GM23338 (cell line): ENCODE measurements around the gene SRMS. TPM values are rescaled to one million over a fixed set of nuclear protein-coding genes. Genes with fewer than 3 reads are reported as not detected.

ENCODE experiments used
- ATAC-seq: fragments of 200-7000 bp; cut with Tn5 transposase; 3 replicates; pipeline ENCODE4 v1.9.1; 2020
- DNase-seq: peaks from one replicate; pipeline ENCODE4 v3.0.0-alpha.2; 2015; ENCODE audit warnings: low spot score
- H2AFZ ChIP-seq: fragments of 200-600 bp; sonication (generic); 2 replicates; pipeline ENCODE4 v1.8.0; 2016; ENCODE audit warnings: antibody characterized with exemption, mild to moderate bottlenecking, moderate library complexity
- H3F3A ChIP-seq: fragments of 200-600 bp; sonication (generic); replicated peaks from 2 replicates; pipeline ENCODE4 v1.8.0; 2017; ENCODE audit warnings: antibody characterized with exemption, mixed run types, low read depth
- H3K27ac ChIP-seq: fragments of 200-600 bp; sonication (generic); 2 replicates; pipeline ENCODE4 v1.6.1; 2016; ENCODE audit warnings: low read depth
- H3K27me3 ChIP-seq: fragments of 200-600 bp; sonication (generic); 2 replicates; pipeline ENCODE4 v1.8.0; 2016; ENCODE audit warnings: mild to moderate bottlenecking, mixed run types, moderate library complexity; ENCODE audit not compliant: insufficient read depth
- H3K36me3 ChIP-seq: fragments of 200-600 bp; sonication (generic); 2 replicates; pipeline ENCODE4 v1.8.0; 2016; ENCODE audit warnings: mild to moderate bottlenecking; ENCODE audit not compliant: insufficient read depth
- H3K4me1 ChIP-seq: fragments of 200-600 bp; sonication (generic); 2 replicates; pipeline ENCODE4 v1.8.0; 2016; ENCODE audit warnings: mild to moderate bottlenecking, moderate library complexity; ENCODE audit not compliant: insufficient read depth
- H3K4me2 ChIP-seq: fragments of 200-600 bp; sonication (generic); 2 replicates; pipeline ENCODE4 v1.7.1; 2017; ENCODE audit warnings: mixed run types
- H3K4me3 ChIP-seq: fragments of 200-600 bp; sonication (generic); 2 replicates; pipeline ENCODE4 v1.6.1; 2016; ENCODE audit warnings: mixed run types
- H3K79me2 ChIP-seq: fragments of 200-600 bp; sonication (generic); replicated peaks from 2 replicates; pipeline ENCODE4 v1.8.0; 2017; ENCODE audit warnings: mild to moderate bottlenecking; ENCODE audit not compliant: insufficient read depth
- H3K9me2 ChIP-seq: fragments of 200-600 bp; sonication (generic); 2 replicates; pipeline ENCODE4 v1.8.0; 2017; ENCODE audit not compliant: insufficient read depth
- H4K20me1 ChIP-seq: fragments of 200-600 bp; sonication (generic); replicated peaks from 2 replicates; pipeline ENCODE4 v1.8.0; 2017; ENCODE audit warnings: mild to moderate bottlenecking; ENCODE audit not compliant: insufficient read depth
- H3K27ac Mint-ChIP-seq: 2 replicates; pipeline ENCODE4 v1.8.0; 2020; ENCODE audit warnings: inconsistent platforms, mild to moderate bottlenecking, moderate library complexity, mixed read lengths
- H3K27me3 Mint-ChIP-seq: 3 replicates; pipeline ENCODE4 v1.8.0; 2022; ENCODE audit warnings: low read depth, mild to moderate bottlenecking, moderate library complexity, mixed read lengths, inconsistent platforms; ENCODE audit not compliant: insufficient read depth, poor library complexity
- H3K36me3 Mint-ChIP-seq: 3 replicates; pipeline ENCODE4 v1.8.0; 2021; ENCODE audit warnings: low read depth, mild to moderate bottlenecking, inconsistent platforms, moderate library complexity, mixed read lengths
- H3K4me1 Mint-ChIP-seq: 3 replicates; pipeline ENCODE4 v1.8.0; 2020; ENCODE audit warnings: mild to moderate bottlenecking, inconsistent platforms, mixed read lengths
- H3K4me3 Mint-ChIP-seq: 3 replicates; pipeline ENCODE4 v1.8.0; 2021; ENCODE audit warnings: moderate library complexity, mild to moderate bottlenecking, inconsistent platforms, mixed read lengths
- H3K9me3 Mint-ChIP-seq: 3 replicates; pipeline ENCODE4 v1.8.0; 2020; ENCODE audit warnings: moderate library complexity, mild to moderate bottlenecking, inconsistent platforms, mixed read lengths
- CREB1 ChIP-seq: fragments of 250-450 bp; sonication (Bioruptor Pico); IDR thresholded peaks from 2 replicates; pipeline ENCODE4 v1.5.0; 2020; ENCODE audit warnings: low read depth, mild to moderate bottlenecking, moderate library complexity
- STAT1 ChIP-seq: IDR thresholded peaks from one replicate; pipeline ENCODE4 v1.6.1; 2016; ENCODE audit warnings: antibody characterized with exemption; ENCODE audit not compliant: unreplicated experiment
- ZNF114 ChIP-seq: fragments of 250-450 bp; sonication (Bioruptor Pico); IDR thresholded peaks from 2 replicates; pipeline ENCODE4 v1.5.0; 2020; ENCODE audit warnings: mild to moderate bottlenecking, moderate library complexity
- ZNF331 ChIP-seq: fragments of 250-450 bp; sonication (Bioruptor Pico); IDR thresholded peaks from 2 replicates; pipeline ENCODE4 v1.5.0; 2020; ENCODE audit warnings: low read depth, mild to moderate bottlenecking, moderate library complexity
- polyA plus RNA-seq: library from polyadenylated mRNA; unstranded; fragments of >200 nt; fragmentation: Nextera tagmentation; extraction: Ambion mirVana; gene quantifications from 2 replicates; pipeline ENCODE4 v1.2.1, GENCODE V29; 2016
- total RNA-seq: library from RNA; depleted of rRNA; stranded (reverse); fragments of >200 nt; shearing (Covaris generic); gene quantifications from 2 replicates; pipeline ENCODE4 v1.2.3, GENCODE V29; 2014
- TF ChIP-seq, protein P1 (sequence below), 2 experiments: fragments of 200-600 bp in 1 of 2; sonication (generic) in 1 of 2; conservative IDR thresholded peaks; 2 replicates each; pipeline versions ENCODE4 v1.5.1 to v1.6.1; 2016 to 2017; ENCODE audit warnings: antibody characterized with exemption in 2 of 2, low read depth in 2 of 2, mild to moderate bottlenecking in 2 of 2, moderate library complexity in 1 of 2
- TF ChIP-seq, protein P2 (sequence below): IDR thresholded peaks from one replicate; pipeline ENCODE4 v1.6.1; 2018; ENCODE audit warnings: antibody characterized with exemption; ENCODE audit not compliant: unreplicated experiment

The SRMS gene
- total and polyA plus RNA-seq, 2 experiments from 2014 or later = 0.23 to 0.59 TPM

DNA sequence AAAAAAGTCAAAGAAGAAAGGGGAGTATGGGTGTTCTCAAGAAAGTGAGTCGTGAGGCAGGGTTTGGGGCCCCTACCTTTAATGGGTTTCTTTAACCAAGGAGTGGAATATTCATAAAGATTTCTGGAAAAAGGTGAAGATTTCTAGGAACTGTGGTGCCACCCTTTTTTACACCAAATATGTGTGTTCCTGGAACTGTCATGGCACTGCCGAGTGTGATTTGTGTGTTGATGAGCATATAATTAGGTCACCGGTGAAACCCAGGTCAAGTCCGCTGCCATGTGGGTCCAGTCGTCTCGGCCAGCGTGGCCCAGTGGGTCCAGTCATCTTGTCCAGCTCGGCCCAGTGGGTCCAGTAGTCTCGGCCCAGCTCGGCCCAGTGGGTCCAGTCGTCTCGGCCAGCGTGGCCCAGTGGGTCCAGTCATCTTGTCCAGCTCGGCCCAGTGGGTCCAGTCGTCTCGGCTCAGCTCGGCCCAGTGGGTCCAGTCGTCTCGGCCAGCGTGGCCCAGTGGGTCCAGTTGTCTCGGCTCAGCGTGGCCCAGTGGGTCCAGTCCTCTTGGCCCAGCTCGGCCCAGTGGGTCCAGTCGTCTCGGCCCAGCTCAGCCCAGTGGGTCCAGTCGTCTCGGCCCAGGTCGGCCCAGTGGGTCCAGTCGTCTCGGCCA, 40.3 kb downstream of the SRMS start:
- no peak for DNase-seq
- peaks cover 37% of the 10 kb centered on the region for H3K9me3 Mint-ChIP-seq
- no peak overlapping the region for H3K27ac Mint-ChIP-seq
- H3K4me1 Mint-ChIP-seq = peaks cover 3% of the 10 kb centered on the region; the same call in 1 of the 3 replicates
- H3F3A ChIP-seq = 0 out of 2 replicates have a peak, but pooled peaks cover 3% of the 10 kb centered on the region
- peaks cover 4% of the 10 kb centered on the region; the same call in 1 of the 2 replicates for H3K4me1 ChIP-seq
- H3K36me3 ChIP-seq = no peaks in the 10 kb centered on the region
- no peaks in the 10 kb centered on the region for H3K27me3 ChIP-seq
- no peak overlapping the region for H3K4me3 Mint-ChIP-seq
- TF ChIP-seq STAT1 (no peak), CREB1 (CRISPR knock-in tag) (no peak)
- no peak overlapping the region for H3K27ac ChIP-seq
- H3K79me2 ChIP-seq = no peaks in the 10 kb centered on the region
- H4K20me1 ChIP-seq = no peaks in the 10 kb centered on the region
- H3K27me3 Mint-ChIP-seq = peaks cover 4% of the 10 kb centered on the region
- no peak overlapping the region for H3K4me3 ChIP-seq
- ATAC-seq = no peak
- no peak overlapping the region for H2AFZ ChIP-seq
- no peaks in the 10 kb centered on the region for H3K9me2 ChIP-seq
- peaks cover 12% of the 10 kb centered on the region for H3K36me3 Mint-ChIP-seq
- no peak overlapping the region for H3K4me2 ChIP-seq

DNA sequence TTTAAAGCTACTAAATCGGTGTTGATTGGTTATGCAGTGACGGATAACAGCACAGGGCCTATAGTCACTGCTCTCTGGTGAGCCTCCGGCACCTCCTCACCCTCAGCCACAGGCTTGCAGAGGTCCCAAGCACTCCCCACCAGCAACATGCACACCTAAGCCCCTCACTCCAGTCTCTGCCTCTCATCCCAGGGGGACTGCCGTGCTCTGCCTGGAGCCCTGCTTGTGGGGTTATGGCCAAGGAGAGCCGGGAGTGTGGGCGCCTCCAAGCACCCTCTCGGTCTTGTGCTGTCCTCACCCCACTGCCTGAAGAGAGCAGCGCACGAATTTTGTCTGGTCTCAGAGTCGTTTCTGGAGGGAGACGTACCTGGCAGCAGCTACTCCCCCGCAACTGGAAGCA, 41.8 kb downstream of the SRMS start:
- peaks cover 12% of the 10 kb centered on the region for H3K36me3 Mint-ChIP-seq
- Histone ChIP-seq H3K9me2 (no peaks in the 10 kb centered on the region), H3K79me2 (no peaks in the 10 kb centered on the region), H3F3A (0 out of 2 replicates have a peak, but pooled peaks cover 3% of the 10 kb centered on the region), H3K27ac (no peak overlapping the region), H2AFZ (no peak overlapping the region), H3K36me3 (no peaks in the 10 kb centered on the region), H3K4me2 (no peak overlapping the region), H3K4me3 (no peak overlapping the region), H3K4me1 (peaks cover 6% of the 10 kb centered on the region), H3K27me3 (no peaks in the 10 kb centered on the region), H4K20me1 (no peaks in the 10 kb centered on the region)
- no peak for ATAC-seq
- H3K4me1 Mint-ChIP-seq = peaks cover 5% of the 10 kb centered on the region; the same call in 2 of the 3 replicates
- TF ChIP-seq ZNF114 (CRISPR knock-in tag) = no peak
- TF ChIP-seq, protein P1, sequence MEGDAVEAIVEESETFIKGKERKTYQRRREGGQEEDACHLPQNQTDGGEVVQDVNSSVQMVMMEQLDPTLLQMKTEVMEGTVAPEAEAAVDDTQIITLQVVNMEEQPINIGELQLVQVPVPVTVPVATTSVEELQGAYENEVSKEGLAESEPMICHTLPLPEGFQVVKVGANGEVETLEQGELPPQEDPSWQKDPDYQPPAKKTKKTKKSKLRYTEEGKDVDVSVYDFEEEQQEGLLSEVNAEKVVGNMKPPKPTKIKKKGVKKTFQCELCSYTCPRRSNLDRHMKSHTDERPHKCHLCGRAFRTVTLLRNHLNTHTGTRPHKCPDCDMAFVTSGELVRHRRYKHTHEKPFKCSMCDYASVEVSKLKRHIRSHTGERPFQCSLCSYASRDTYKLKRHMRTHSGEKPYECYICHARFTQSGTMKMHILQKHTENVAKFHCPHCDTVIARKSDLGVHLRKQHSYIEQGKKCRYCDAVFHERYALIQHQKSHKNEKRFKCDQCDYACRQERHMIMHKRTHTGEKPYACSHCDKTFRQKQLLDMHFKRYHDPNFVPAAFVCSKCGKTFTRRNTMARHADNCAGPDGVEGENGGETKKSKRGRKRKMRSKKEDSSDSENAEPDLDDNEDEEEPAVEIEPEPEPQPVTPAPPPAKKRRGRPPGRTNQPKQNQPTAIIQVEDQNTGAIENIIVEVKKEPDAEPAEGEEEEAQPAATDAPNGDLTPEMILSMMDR (conservative IDR thresholded peaks at IDR 0.05; ENCODE audit: low read depth in 2 of 2) = no peak
- H3K9me3 Mint-ChIP-seq = peaks cover 37% of the 10 kb centered on the region
- no peak overlapping the region for H3K27ac Mint-ChIP-seq
- DNase-seq = no peak
- no peak overlapping the region for H3K4me3 Mint-ChIP-seq
- peaks cover 8% of the 10 kb centered on the region for H3K27me3 Mint-ChIP-seq

DNA sequence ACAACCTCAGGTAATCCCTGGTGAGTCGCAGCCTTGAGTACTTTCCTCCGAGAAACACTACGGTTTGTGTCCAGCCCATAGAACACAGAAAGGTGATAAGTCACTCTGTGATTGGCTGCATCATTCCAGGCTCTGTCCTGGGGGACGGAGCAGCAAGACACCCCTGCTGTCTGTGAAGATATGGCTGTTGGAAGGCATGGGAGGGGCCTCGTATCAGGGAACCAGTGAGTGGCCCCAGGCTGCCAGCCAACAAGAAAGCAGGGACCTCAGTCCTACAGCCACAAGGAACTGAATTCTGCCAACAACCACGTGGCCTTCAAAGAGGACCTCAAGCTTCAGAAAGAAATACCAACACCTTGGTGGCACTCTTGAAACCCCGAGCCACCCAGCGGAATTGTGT, 42.3 kb downstream of the SRMS start:
- Histone ChIP-seq H3F3A (0 out of 2 replicates have a peak, but pooled peaks cover 3% of the 10 kb centered on the region), H2AFZ (no peak overlapping the region), H3K79me2 (no peaks in the 10 kb centered on the region), H3K27me3 (0 out of 2 replicates have a peak, but pooled peaks cover under 1% of the 10 kb centered on the region), H3K4me2 (no peak overlapping the region), H3K4me1 (peaks cover 6% of the 10 kb centered on the region), H3K9me2 (no peaks in the 10 kb centered on the region), H3K4me3 (no peak overlapping the region), H4K20me1 (no peaks in the 10 kb centered on the region), H3K36me3 (no peaks in the 10 kb centered on the region), H3K27ac (no peak overlapping the region)
- DNase-seq = no peak
- Mint-ChIP-seq H3K9me3 (peaks cover 35% of the 10 kb centered on the region), H3K4me1 (peaks cover 5% of the 10 kb centered on the region; the same call in 2 of the 3 replicates), H3K36me3 (peaks cover 12% of the 10 kb centered on the region), H3K27ac (no peak overlapping the region), H3K27me3 (peaks cover 8% of the 10 kb centered on the region), H3K4me3 (no peak overlapping the region)
- ATAC-seq = no peak
- TF ChIP-seq ZNF331 (CRISPR knock-in tag) = no peak
- TF ChIP-seq, protein P2, sequence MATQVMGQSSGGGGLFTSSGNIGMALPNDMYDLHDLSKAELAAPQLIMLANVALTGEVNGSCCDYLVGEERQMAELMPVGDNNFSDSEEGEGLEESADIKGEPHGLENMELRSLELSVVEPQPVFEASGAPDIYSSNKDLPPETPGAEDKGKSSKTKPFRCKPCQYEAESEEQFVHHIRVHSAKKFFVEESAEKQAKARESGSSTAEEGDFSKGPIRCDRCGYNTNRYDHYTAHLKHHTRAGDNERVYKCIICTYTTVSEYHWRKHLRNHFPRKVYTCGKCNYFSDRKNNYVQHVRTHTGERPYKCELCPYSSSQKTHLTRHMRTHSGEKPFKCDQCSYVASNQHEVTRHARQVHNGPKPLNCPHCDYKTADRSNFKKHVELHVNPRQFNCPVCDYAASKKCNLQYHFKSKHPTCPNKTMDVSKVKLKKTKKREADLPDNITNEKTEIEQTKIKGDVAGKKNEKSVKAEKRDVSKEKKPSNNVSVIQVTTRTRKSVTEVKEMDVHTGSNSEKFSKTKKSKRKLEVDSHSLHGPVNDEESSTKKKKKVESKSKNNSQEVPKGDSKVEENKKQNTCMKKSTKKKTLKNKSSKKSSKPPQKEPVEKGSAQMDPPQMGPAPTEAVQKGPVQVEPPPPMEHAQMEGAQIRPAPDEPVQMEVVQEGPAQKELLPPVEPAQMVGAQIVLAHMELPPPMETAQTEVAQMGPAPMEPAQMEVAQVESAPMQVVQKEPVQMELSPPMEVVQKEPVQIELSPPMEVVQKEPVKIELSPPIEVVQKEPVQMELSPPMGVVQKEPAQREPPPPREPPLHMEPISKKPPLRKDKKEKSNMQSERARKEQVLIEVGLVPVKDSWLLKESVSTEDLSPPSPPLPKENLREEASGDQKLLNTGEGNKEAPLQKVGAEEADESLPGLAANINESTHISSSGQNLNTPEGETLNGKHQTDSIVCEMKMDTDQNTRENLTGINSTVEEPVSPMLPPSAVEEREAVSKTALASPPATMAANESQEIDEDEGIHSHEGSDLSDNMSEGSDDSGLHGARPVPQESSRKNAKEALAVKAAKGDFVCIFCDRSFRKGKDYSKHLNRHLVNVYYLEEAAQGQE = no peak
